B cell (primary cell): Measurements from ENCODE around the gene ZNRD2. TPM values are rescaled to one million over a fixed set of nuclear protein-coding genes. Genes with fewer than 3 reads are reported as not detected.

ENCODE experiments used
- ATAC-seq: fragments of 200-7000 bp; cut with Tn5 transposase; one replicate; pipeline ENCODE4 v1.10.0; 2021; ENCODE audit warnings: low read depth, mild to moderate bottlenecking, moderate number of reproducible peaks, moderate library complexity
- CTCF ChIA-PET: fragments of 350-600 bp; sonication (Branson Sonifier 250); formaldehyde crosslinking; loops from one replicate; lab custom pipeline; 2021; ENCODE audit warnings: antibody characterized with exemption, inconsistent platforms; lab: Charles Lee
- POLR2A ChIA-PET: fragments of 350-600 bp; sonication (Branson Sonifier 250); formaldehyde crosslinking; loops from one replicate; lab custom pipeline; 2021; ENCODE audit warnings: antibody characterized with exemption; lab: Charles Lee
- DNase-seq: peaks from one replicate; pipeline ENCODE4 v3.0.0; 2013
- H2AFZ ChIP-seq: 2 replicates; pipeline ENCODE4 v1.6.1; 2012; ENCODE audit warnings: mild to moderate bottlenecking, low read depth, low read length; ENCODE audit not compliant: insufficient read depth, poor library complexity, severe bottlenecking
- H3K27ac ChIP-seq, 2 donors: 1 replicate in 1 of 2; 2 replicates in 1 of 2; pipeline ENCODE4 v1.5.1; 2012 to 2013; ENCODE audit warnings: low read length in 2 of 2, mild to moderate bottlenecking in 2 of 2, moderate library complexity in 1 of 2
- H3K27me3 ChIP-seq, 4 experiments: fragments of 200-600 bp in 1 of 4; sonication (generic) in 1 of 4; replicated peaks in 1 of 4; 1 replicate in 2 of 4; 2 replicates in 2 of 4; pipeline versions ENCODE4 v1.6.1 to v1.7.0; 2013 to 2016; ENCODE audit warnings: low read length in 3 of 4, mild to moderate bottlenecking in 2 of 4, mixed read lengths in 1 of 4, moderate library complexity in 1 of 4; ENCODE audit not compliant: insufficient read depth in 4 of 4, control insufficient read depth in 3 of 4; ENCODE audit errors: control extremely low read depth in 1 of 4
- H3K36me3 ChIP-seq, 2 experiments: replicated peaks in 1 of 2; 1 replicate in 1 of 2; 2 replicates in 1 of 2; pipeline versions ENCODE4 v1.6.1 to v1.7.1; 2013; ENCODE audit warnings: low read length in 1 of 2; ENCODE audit not compliant: insufficient read depth in 2 of 2, control insufficient read depth in 1 of 2; ENCODE audit errors: control extremely low read depth in 1 of 2, extremely low read depth in 1 of 2
- H3K4me1 ChIP-seq, 2 donors: fragments of 200-600 bp in 1 of 2; sonication (generic) in 1 of 2; 1 replicate in 1 of 2; 2 replicates in 1 of 2; pipeline versions ENCODE4 v1.5.1 to v1.6.1; 2013 to 2017; ENCODE audit warnings: low read length in 2 of 2; ENCODE audit not compliant: control insufficient read depth in 2 of 2, insufficient read depth in 2 of 2
- H3K4me2 ChIP-seq: replicated peaks from 2 replicates; pipeline ENCODE3; 2012; ENCODE audit warnings: mild to moderate bottlenecking, low read depth, low read length; ENCODE audit not compliant: poor library complexity, severe bottlenecking
- H3K4me3 ChIP-seq, 5 experiments: fragments of 200-600 bp in 1 of 5; sonication (generic) in 1 of 5; 1 replicate in 3 of 5; 2 replicates in 2 of 5; pipeline versions ENCODE4 v1.5.1 to v1.7.0; 2011 to 2016; ENCODE audit warnings: low read length in 4 of 5, mild to moderate bottlenecking in 4 of 5, low read depth in 2 of 5, control low read depth in 1 of 5, moderate library complexity in 1 of 5; ENCODE audit not compliant: insufficient read depth in 1 of 5; ENCODE audit errors: control extremely low read depth in 1 of 5, extremely low read depth in 1 of 5
- H3K79me2 ChIP-seq: fragments of 200-600 bp; sonication (generic); one replicate; pipeline ENCODE4 v1.6.0; 2016; ENCODE audit warnings: low read length; ENCODE audit not compliant: control insufficient read depth, insufficient read depth
- H3K9ac ChIP-seq: fragments of 200-600 bp; sonication (generic); 2 replicates; pipeline ENCODE4 v1.6.1; 2017; ENCODE audit warnings: mild to moderate bottlenecking, low read length, moderate library complexity
- H3K9me3 ChIP-seq, 3 donors: one replicate each; pipeline versions ENCODE4 v1.6.1 to v1.7.1; 2013; ENCODE audit warnings: low read length in 2 of 3; ENCODE audit not compliant: control insufficient read depth in 2 of 3, insufficient read depth in 1 of 3; ENCODE audit errors: control extremely low read depth in 1 of 3
- H4K20me1 ChIP-seq: 2 replicates; pipeline ENCODE4 v1.6.0; 2012; ENCODE audit warnings: mild to moderate bottlenecking, low read length; ENCODE audit not compliant: insufficient read depth, control insufficient read depth, poor library complexity, severe bottlenecking
- H3K27ac Mint-ChIP-seq: one replicate; pipeline ENCODE4 v1.8.0; 2021; ENCODE audit warnings: mixed read lengths
- H3K27me3 Mint-ChIP-seq: one replicate; pipeline ENCODE4 v1.8.0; 2021; ENCODE audit warnings: mixed read lengths
- H3K4me1 Mint-ChIP-seq: one replicate; pipeline ENCODE4 v1.8.0; 2021; ENCODE audit warnings: mixed read lengths
- H3K4me3 Mint-ChIP-seq: one replicate; pipeline ENCODE4 v1.8.0; 2021; ENCODE audit warnings: mixed read lengths
- H3K9me3 Mint-ChIP-seq: one replicate; pipeline ENCODE4 v1.8.0; 2022; ENCODE audit warnings: mixed read lengths; ENCODE audit not compliant: insufficient read depth
- CTCF ChIP-seq: fragments of 200-600 bp; IDR thresholded peaks from one replicate; pipeline ENCODE4 v1.8.0; 2022; ENCODE audit warnings: antibody characterized with exemption, mild to moderate bottlenecking
- EZH2 ChIP-seq: IDR thresholded peaks from 2 replicates; pipeline ENCODE4 v1.6.1; 2012; ENCODE audit warnings: borderline replicate concordance, low read depth, mild to moderate bottlenecking, moderate library complexity, low read length; ENCODE audit not compliant: insufficient read depth, poor library complexity, severe bottlenecking
- WGBS: methylation state at CpG from one replicate; pipeline ENCODE4 v1.1.5; 2013; ENCODE audit warnings: missing lambda C conversion rate; ENCODE audit not compliant: insufficient coverage; 5-methylcytosine and 5-hydroxymethylcytosine counted together
- intact Hi-C: fragments of 100-400 bp; cut with micrococcal nuclease; formaldehyde crosslinking; loops from one replicate; pipeline ENCODE4 v1.10.0; 2022
- polyA plus RNA-seq: library from polyadenylated mRNA; depleted of rRNA; stranded (reverse); fragments of >200 nt; gene quantifications from 2 replicates; pipeline ENCODE4 v1.2.3, GENCODE V29; 2012
- total RNA-seq, 2 donors: library from RNA; stranded (reverse); fragments of 120-200 nt in 1 of 2; gene quantifications; 1 replicate in 1 of 2; 2 replicates in 1 of 2; pipeline versions ENCODE4 v1.2.3 to v1.2.4, GENCODE V29; 2013 to 2022

ZNRD2 gene
- total and polyA plus RNA-seq, 2 donors (not counting 1 experiment from before 2014, with no cell fraction given) = 22.1 to 112 TPM

GRCh38 chr11:65579291-65579690, 9.0 kb downstream of the ZNRD2 start:
- peaks cover 37% of the 10 kb centered on the region for H3K4me1 Mint-ChIP-seq
- no peaks in the 10 kb centered on the region for H3K27me3 Mint-ChIP-seq
- Histone ChIP-seq H3K27me3 (no peaks in the 10 kb centered on the region), H3K4me1 (peaks cover 16 to 34% of the 10 kb centered on the region in 2 donors), H4K20me1 (peaks cover 15% of the 10 kb centered on the region), H3K4me3 (no peak overlapping the region), H3K27ac (peak overlapping the region in 1 of 2 donors; percentile 94), H3K9me3 (no peaks in the 10 kb centered on the region), H3K4me2 (no peak overlapping the region), H2AFZ (no peak overlapping the region), H3K9ac (no peak overlapping the region), H3K36me3 (peaks cover 6 to 47% of the 10 kb centered on the region in 2 experiments), H3K79me2 (peaks cover 8% of the 10 kb centered on the region)
- ChIA-PET CTCF (interaction anchor here (0.6 to 5.5 kb wide), 3 partner anchors 9 to 1947 kb away, joined by 3 to 97 read pairs (median 3); no protein-coding TSS in a partner anchor), POLR2A (no interaction called here)
- WGBS = 93% methylated on average over 4 of the region's 4 CpGs
- intact Hi-C loops = loop anchor here (10.0 kb wide), 1 partner anchor 834 kb away; the partner anchor contains the start of gene RASGRP2
- peak overlapping the region; percentile 26 for H3K27ac Mint-ChIP-seq
- H3K4me3 Mint-ChIP-seq = no peak overlapping the region
- no peak for DNase-seq
- ATAC-seq = no peak
- H3K9me3 Mint-ChIP-seq = no peaks in the 10 kb centered on the region
- TF ChIP-seq EZH2 (no peak), CTCF (no peak)

DNA sequence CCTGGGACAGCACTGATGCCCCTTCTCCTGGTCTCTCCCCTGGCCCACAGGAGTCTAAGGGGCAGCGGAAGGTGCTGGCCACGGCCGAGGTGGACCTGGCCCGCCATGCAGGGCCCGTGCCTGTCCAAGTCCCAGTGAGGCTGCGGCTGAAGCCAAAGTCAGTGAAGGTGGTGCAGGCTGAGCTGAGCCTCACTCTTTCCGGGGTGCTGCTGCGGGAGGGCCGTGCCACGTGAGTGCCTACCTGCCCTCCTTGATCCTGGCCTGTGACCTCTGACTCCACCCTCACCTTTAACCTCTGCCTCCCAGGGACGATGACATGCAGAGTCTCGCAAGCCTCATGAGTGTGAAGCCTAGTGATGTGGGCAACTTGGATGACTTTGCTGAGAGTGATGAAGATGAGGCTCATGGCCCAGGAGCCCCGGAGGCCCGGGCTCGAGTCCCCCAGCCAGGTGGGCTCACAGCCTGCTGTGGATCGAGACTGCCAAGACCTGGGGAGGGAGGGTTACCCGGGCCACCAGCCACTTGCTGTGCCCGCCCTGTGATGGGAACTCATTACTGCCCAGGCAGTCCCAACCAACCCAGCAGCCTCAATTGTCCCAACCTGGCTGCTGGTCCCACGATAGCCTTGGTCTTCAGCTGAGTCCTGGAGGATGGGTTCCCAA, 9.9 kb downstream of the ZNRD2 start:
- Histone ChIP-seq H3K9me3 (no peaks in the 10 kb centered on the region), H3K79me2 (peaks cover 8% of the 10 kb centered on the region), H3K4me1 (peaks cover 16 to 27% of the 10 kb centered on the region in 2 donors), H2AFZ (no peak overlapping the region), H3K4me3 (no peak overlapping the region), H3K9ac (no peak overlapping the region), H3K27me3 (no peaks in the 10 kb centered on the region), H3K36me3 (peaks cover 6 to 51% of the 10 kb centered on the region in 2 experiments), H4K20me1 (peaks cover 15% of the 10 kb centered on the region), H3K4me2 (no peak overlapping the region), H3K27ac (no peak overlapping the region)
- no peak overlapping the region for H3K27ac Mint-ChIP-seq
- no peaks in the 10 kb centered on the region for H3K9me3 Mint-ChIP-seq
- intact Hi-C loops = no loop called here
- CTCF ChIA-PET = interaction anchor here (0.6 to 5.5 kb wide), 2 partner anchors 8 to 794 kb away, joined by 3 to 97 read pairs; no protein-coding TSS in a partner anchor
- no peaks in the 10 kb centered on the region for H3K27me3 Mint-ChIP-seq
- no peak for DNase-seq
- peaks cover 30% of the 10 kb centered on the region for H3K4me1 Mint-ChIP-seq
- TF ChIP-seq EZH2 (no peak), CTCF (no peak)
- WGBS = 96% methylated on average over 15 of the region's 19 CpGs
- no peak for ATAC-seq
- POLR2A ChIA-PET = interaction anchor here (0.6 kb wide), 1 partner anchor 59 kb away, joined by 4 read pairs; no protein-coding TSS in a partner anchor
- no peak overlapping the region for H3K4me3 Mint-ChIP-seq
